ENCODE measurements around the gene UCMA.

The UCMA gene

GRCh38 chr10:13231808-13232207 is 2.4 kb downstream of the UCMA start:
- DNase-seq, result no peak

- DNase-seq, result no peak
Observed at GRCh38 chr10:13231190-13231589, 3.0 kb downstream of the UCMA start.

GRCh38 chr10:13227031-13227430 is 7.1 kb downstream of the UCMA start:
- no peak for DNase-seq

GRCh38 chr10:13225601-13226000 is 8.6 kb downstream of the UCMA start:
- DNase-seq, result no peak

- no peak for DNase-seq
Observed at GRCh38 chr10:13224210-13224995, 9.8 kb downstream of the UCMA start.

- no peak for DNase-seq
Observed at GRCh38 chr10:13223241-13223640, 10.9 kb downstream of the UCMA start.

- DNase-seq, result no peak
Observed at GRCh38 chr10:13222566-13222965, 11.6 kb downstream of the UCMA start.

- no peak for DNase-seq
Observed at GRCh38 chr10:13222151-13222550, 12.0 kb downstream of the UCMA start.

- DNase-seq, result no peak
Observed at GRCh38 chr10:13221572-13221971, 12.6 kb downstream of the UCMA start.

GRCh38 chr10:13219685-13220670 is 14.2 kb downstream of the UCMA start:
- no peak for DNase-seq

- DNase-seq, result no peak
Observed at GRCh38 chr10:13218878-13219277, 15.3 kb downstream of the UCMA start.

- no peak for DNase-seq
Observed at GRCh38 chr10:13213163-13213562, 21.0 kb downstream of the UCMA start.

GRCh38 chr10:13206546-13207443 is 27.4 kb downstream of the UCMA start:
- no peak for DNase-seq

- DNase-seq, result no peak
Observed at GRCh38 chr10:13206091-13206490, 28.1 kb downstream of the UCMA start.

- DNase-seq, result no peak
Observed at GRCh38 chr10:13201132-13201531, 33.0 kb downstream of the UCMA start.

GRCh38 chr10:13195016-13195415 is 39.2 kb downstream of the UCMA start:
- DNase-seq, result no peak

- no peak for DNase-seq
Observed at GRCh38 chr10:13193637-13194036, 40.5 kb downstream of the UCMA start.

- DNase-seq, result no peak
Observed at GRCh38 chr10:13191362-13191761, 42.8 kb downstream of the UCMA start.

GRCh38 chr10:13190816-13191215 is 43.4 kb downstream of the UCMA start:
- DNase-seq, result no peak

- no peak for DNase-seq
Observed at GRCh38 chr10:13189961-13190360, 44.2 kb downstream of the UCMA start.

GRCh38 chr10:13188593-13188992 is 45.6 kb downstream of the UCMA start:
- no peak for DNase-seq

- no peak for DNase-seq
Observed at GRCh38 chr10:13187135-13187534, 47.0 kb downstream of the UCMA start.

All from stimulated activated CD8-positive, alpha-beta memory T cell treated with anti-CD3 and anti-CD28 coated beads, Interleukin-4, amount 100 ng/mL, for 48 hours (primary cell).